ENCODE results near the gene THUMPD2.

The THUMPD2 gene

GRCh38 chr2:39717067-39717466 lies 62.0 kb downstream of the THUMPD2 start:
- no peak for TF ChIP-seq CTCF (IDR thresholded peaks at IDR 0.05; ENCODE audit: insufficient read depth, low read length, poor library complexity, severe bottlenecking)
- DNase-seq (ENCODE audit: extremely low read depth, insufficient read length) = no peak
- H3K36me3 ChIP-seq (ENCODE audit: control insufficient read depth, insufficient read depth, low read length) = no peaks in the 10 kb centered on the region
- no peaks in the 10 kb centered on the region for H3K27me3 ChIP-seq (replicated peaks; ENCODE audit: control insufficient read depth, insufficient read depth, low read length)
- no peak overlapping the region for H3K4me3 ChIP-seq (replicated peaks; ENCODE audit: low read depth, low read length)

GRCh38 chr2:39715822-39716221 lies 63.2 kb downstream of the THUMPD2 start:
- DNase-seq (ENCODE audit: extremely low read depth, insufficient read length) = no peak
- Histone ChIP-seq H3K4me3 (replicated peaks; ENCODE audit: low read depth, low read length) (no peak overlapping the region), H3K36me3 (ENCODE audit: control insufficient read depth, insufficient read depth, low read length) (no peaks in the 10 kb centered on the region), H3K27me3 (replicated peaks; ENCODE audit: control insufficient read depth, insufficient read depth, low read length) (no peaks in the 10 kb centered on the region)
- TF ChIP-seq CTCF (IDR thresholded peaks at IDR 0.05; ENCODE audit: insufficient read depth, low read length, poor library complexity, severe bottlenecking) = no peak

GRCh38 chr2:39715095-39715494 lies 64.0 kb downstream of the THUMPD2 start:
- Histone ChIP-seq H3K4me3 (replicated peaks; ENCODE audit: low read depth, low read length) (no peak overlapping the region), H3K36me3 (ENCODE audit: control insufficient read depth, insufficient read depth, low read length) (no peaks in the 10 kb centered on the region), H3K27me3 (replicated peaks; ENCODE audit: control insufficient read depth, insufficient read depth, low read length) (no peaks in the 10 kb centered on the region)
- no peak for TF ChIP-seq CTCF (IDR thresholded peaks at IDR 0.05; ENCODE audit: insufficient read depth, low read length, poor library complexity, severe bottlenecking)
- DNase-seq (ENCODE audit: extremely low read depth, insufficient read length) = no peak

- no peak for DNase-seq (ENCODE audit: extremely low read depth, insufficient read length)
- Histone ChIP-seq H3K36me3 (ENCODE audit: control insufficient read depth, insufficient read depth, low read length) (no peaks in the 10 kb centered on the region), H3K27me3 (replicated peaks; ENCODE audit: control insufficient read depth, insufficient read depth, low read length) (no peaks in the 10 kb centered on the region), H3K4me3 (replicated peaks; ENCODE audit: low read depth, low read length) (no peak overlapping the region)
- TF ChIP-seq CTCF (IDR thresholded peaks at IDR 0.05; ENCODE audit: insufficient read depth, low read length, poor library complexity, severe bottlenecking) = no peak
These were observed 66.1 kb downstream of the THUMPD2 start for GRCh38 chr2:39712953-39713352.

- H3K36me3 ChIP-seq (ENCODE audit: control insufficient read depth, insufficient read depth, low read length) = no peaks in the 10 kb centered on the region
- no peak for DNase-seq (ENCODE audit: extremely low read depth, insufficient read length)
- TF ChIP-seq CTCF (IDR thresholded peaks at IDR 0.05; ENCODE audit: insufficient read depth, low read length, poor library complexity, severe bottlenecking) = no peak
- no peak overlapping the region for H3K4me3 ChIP-seq (replicated peaks; ENCODE audit: low read depth, low read length)
- H3K27me3 ChIP-seq (replicated peaks; ENCODE audit: control insufficient read depth, insufficient read depth, low read length) = no peaks in the 10 kb centered on the region
These were observed 68.3 kb downstream of the THUMPD2 start for GRCh38 chr2:39710807-39711206.

GRCh38 chr2:39708003-39708402 lies 71.1 kb downstream of the THUMPD2 start:
- TF ChIP-seq CTCF (IDR thresholded peaks at IDR 0.05; ENCODE audit: insufficient read depth, low read length, poor library complexity, severe bottlenecking) = no peak
- DNase-seq (ENCODE audit: extremely low read depth, insufficient read length) = no peak
- no peaks in the 10 kb centered on the region for H3K27me3 ChIP-seq (replicated peaks; ENCODE audit: control insufficient read depth, insufficient read depth, low read length)
- H3K4me3 ChIP-seq (replicated peaks; ENCODE audit: low read depth, low read length) = no peak overlapping the region
- H3K36me3 ChIP-seq (ENCODE audit: control insufficient read depth, insufficient read depth, low read length) = no peaks in the 10 kb centered on the region
